ENCODE data around the gene FES. TPM values are rescaled to one million over a fixed set of nuclear protein-coding genes. Genes with fewer than 3 reads are reported as not detected.

The FES gene
- total RNA-seq, 1 experiment from 2014 or later = 6.7 TPM

DNA sequence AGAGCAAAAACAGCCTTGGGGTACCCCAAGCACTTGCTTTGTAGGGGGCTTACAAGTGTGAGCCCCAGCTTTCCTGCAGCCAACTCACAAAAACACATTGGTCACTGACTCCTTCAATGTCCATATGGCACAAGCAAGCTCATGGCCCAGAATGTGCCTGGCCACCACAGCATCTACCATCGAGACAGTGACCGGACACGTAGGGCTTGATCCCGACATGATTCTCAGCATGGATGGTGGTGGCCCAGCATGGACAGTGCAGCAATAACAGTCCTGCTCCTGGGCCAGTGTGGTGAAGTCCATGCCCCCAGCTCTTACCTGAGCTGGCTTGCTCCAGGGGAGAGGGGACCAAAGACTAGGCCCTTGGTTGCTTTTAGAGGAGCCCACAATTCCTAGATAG is 56.7 kb downstream of the FES start:
- Histone ChIP-seq H3K9me3 (ENCODE audit: control insufficient read depth, low read depth, low read length) (no peaks in the 10 kb centered on the region), H4K8ac (replicated peaks; ENCODE audit: insufficient read length, low read depth, low read length) (no peak overlapping the region)
- H3K27ac Mint-ChIP-seq = no peak overlapping the region

More for the DNA sequence above, 56.7 kb downstream of the FES start:
- Histone ChIP-seq H3K23me2 (ENCODE audit: insufficient read length, low read depth, low read length, poor library complexity, severe bottlenecking) (no peaks in the 10 kb centered on the region), H3K27me3 (ENCODE audit: insufficient read depth, low read length) (no peaks in the 10 kb centered on the region), H3K27ac (ENCODE audit: insufficient read length, low read depth, low read length) (no peak overlapping the region), H3K4me2 (ENCODE audit: insufficient read depth, insufficient read length, low read length) (no peak overlapping the region), H3T11ph (ENCODE audit: low read length) (no peak overlapping the region), H3K56ac (ENCODE audit: insufficient read length, low read depth, low read length) (no peak overlapping the region), H4K20me1 (ENCODE audit: control insufficient read depth, insufficient read depth, insufficient read length) (no peaks in the 10 kb centered on the region), H3K79me2 (ENCODE audit: insufficient read depth, low read length) (no peaks in the 10 kb centered on the region; the same call in 1 of the 2 replicates), H4K5ac (ENCODE audit: insufficient read length, low read depth, low read length) (no peak overlapping the region), H3K79me1 (ENCODE audit: insufficient read depth, low read depth, low read length, poor library complexity, severe bottlenecking) (no peaks in the 10 kb centered on the region), H2BK20ac (ENCODE audit: low read depth, low read length, poor library complexity, severe bottlenecking) (no peak overlapping the region), H2AK5ac (ENCODE audit: insufficient read length, low read length) (no peak overlapping the region), H3K9ac (ENCODE audit: extremely low read depth, insufficient read length, low read length) (no peak overlapping the region), H2BK12ac (ENCODE audit: insufficient read length, low read depth, low read length) (no peak overlapping the region), H2BK120ac (ENCODE audit: low read depth, low read length, poor library complexity, severe bottlenecking) (no peak overlapping the region), H3K18ac (ENCODE audit: insufficient read length, low read depth, low read length) (no peak overlapping the region), H2BK5ac (ENCODE audit: insufficient read length, low read length) (no peak overlapping the region), H3K23ac (ENCODE audit: insufficient read length, low read depth, low read length) (no peak overlapping the region), H3K4ac (ENCODE audit: low read depth, low read length) (no peak overlapping the region), H3K4me1 (ENCODE audit: insufficient read depth, low read length) (no peaks in the 10 kb centered on the region), H2AFZ (ENCODE audit: low read length) (no peak overlapping the region), H2BK15ac (ENCODE audit: low read depth, low read length) (no peak overlapping the region), H4K91ac (ENCODE audit: insufficient read length, low read depth, low read length) (no peak overlapping the region), H3K14ac (ENCODE audit: insufficient read depth, low read length) (no peak overlapping the region)
- TF ChIP-seq, protein P1, sequence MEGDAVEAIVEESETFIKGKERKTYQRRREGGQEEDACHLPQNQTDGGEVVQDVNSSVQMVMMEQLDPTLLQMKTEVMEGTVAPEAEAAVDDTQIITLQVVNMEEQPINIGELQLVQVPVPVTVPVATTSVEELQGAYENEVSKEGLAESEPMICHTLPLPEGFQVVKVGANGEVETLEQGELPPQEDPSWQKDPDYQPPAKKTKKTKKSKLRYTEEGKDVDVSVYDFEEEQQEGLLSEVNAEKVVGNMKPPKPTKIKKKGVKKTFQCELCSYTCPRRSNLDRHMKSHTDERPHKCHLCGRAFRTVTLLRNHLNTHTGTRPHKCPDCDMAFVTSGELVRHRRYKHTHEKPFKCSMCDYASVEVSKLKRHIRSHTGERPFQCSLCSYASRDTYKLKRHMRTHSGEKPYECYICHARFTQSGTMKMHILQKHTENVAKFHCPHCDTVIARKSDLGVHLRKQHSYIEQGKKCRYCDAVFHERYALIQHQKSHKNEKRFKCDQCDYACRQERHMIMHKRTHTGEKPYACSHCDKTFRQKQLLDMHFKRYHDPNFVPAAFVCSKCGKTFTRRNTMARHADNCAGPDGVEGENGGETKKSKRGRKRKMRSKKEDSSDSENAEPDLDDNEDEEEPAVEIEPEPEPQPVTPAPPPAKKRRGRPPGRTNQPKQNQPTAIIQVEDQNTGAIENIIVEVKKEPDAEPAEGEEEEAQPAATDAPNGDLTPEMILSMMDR (conservative IDR thresholded peaks at IDR 0.05) = no peak
- no peak for DNase-seq
- Mint-ChIP-seq H3K36me3 (ENCODE audit: insufficient read depth in 1 of 3, low read depth in 3 of 3) (peaks cover 52 to 75% (median 67%) of the 10 kb centered on the region in 3 experiments; a peak in 6 of 7 replicates), H3K27me3 (ENCODE audit: low read depth) (no peaks in the 10 kb centered on the region; the same call in 1 of the 2 replicates), H3K9me3 (no peaks in the 10 kb centered on the region), H3K4me3 (no peak overlapping the region), H3K4me1 (peaks cover 5% of the 10 kb centered on the region in 2 experiments)
- WGBS (ENCODE audit: extremely low coverage, insufficient read length, low lambda C conversion rate) = no CpG with 5 or more reads among the region's 4 CpGs

Measured in H9 (cell line).